Activated naive CD4-positive, alpha-beta T cell treated with anti-CD3 and anti-CD28 coated beads, Interleukin-2, amount 10 ng/mL, durations not matched to agents 7 days and 5 days (primary cell): ENCODE data around the gene KCNA3.

Experiments
- CTCF ChIA-PET: fragments of 350-600 bp; sonication (Branson Sonifier 250); formaldehyde crosslinking; loops from one replicate; lab custom pipeline; 2021; ENCODE audit warnings: antibody characterized with exemption; lab: Charles Lee
- DNase-seq: peaks from one replicate; pipeline ENCODE4 v3.0.0-alpha.2; 2020
- H3K27ac Mint-ChIP-seq: one replicate; pipeline ENCODE4 v1.8.0; 2021; ENCODE audit warnings: mild to moderate bottlenecking, moderate library complexity, mixed read lengths
- H3K27me3 Mint-ChIP-seq: one replicate; pipeline ENCODE4 v1.8.0; 2021; ENCODE audit warnings: mild to moderate bottlenecking, mixed read lengths
- H3K36me3 Mint-ChIP-seq: one replicate; pipeline ENCODE4 v1.8.0; 2021; ENCODE audit warnings: mixed read lengths
- H3K4me1 Mint-ChIP-seq: one replicate; pipeline ENCODE4 v1.8.0; 2021; ENCODE audit warnings: mixed read lengths
- H3K4me3 Mint-ChIP-seq: one replicate; pipeline ENCODE4 v1.8.0; 2021; ENCODE audit warnings: mild to moderate bottlenecking, moderate library complexity, mixed read lengths
- H3K9me3 Mint-ChIP-seq: one replicate; pipeline ENCODE4 v1.8.0; 2021; ENCODE audit warnings: mixed read lengths

Gene KCNA3

DNA sequence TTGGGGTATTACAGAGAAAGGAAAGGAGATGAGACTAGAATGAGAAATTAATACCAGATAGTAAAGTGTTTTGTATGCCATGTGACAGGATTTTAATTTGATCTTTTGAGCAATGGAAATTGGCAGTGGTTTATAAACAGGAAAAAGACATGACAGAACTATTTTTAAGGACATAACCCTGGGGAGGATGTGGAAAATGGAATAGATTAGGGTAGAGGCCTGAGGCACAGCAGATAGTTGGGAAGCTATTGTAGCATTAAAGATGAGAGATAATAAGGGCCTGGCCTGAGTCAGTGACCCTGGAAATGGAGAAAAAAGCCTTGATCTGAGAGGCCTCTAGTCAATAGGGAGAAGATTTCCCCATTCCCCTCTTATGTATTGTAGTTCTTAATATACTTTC, 22.1 kb upstream of the KCNA3 start:
- DNase-seq, result no peak
- Mint-ChIP-seq H3K36me3 (no peaks in the 10 kb centered on the region), H3K27ac (no peak overlapping the region), H3K4me1 (peaks cover 3% of the 10 kb centered on the region), H3K4me3 (no peak overlapping the region), H3K27me3 (peaks cover 10% of the 10 kb centered on the region), H3K9me3 (no peaks in the 10 kb centered on the region)
- CTCF ChIA-PET, result interaction anchor here (1.0 kb wide), 1 partner anchor 11 kb away, joined by 3 read pairs; no protein-coding TSS in a partner anchor

DNA sequence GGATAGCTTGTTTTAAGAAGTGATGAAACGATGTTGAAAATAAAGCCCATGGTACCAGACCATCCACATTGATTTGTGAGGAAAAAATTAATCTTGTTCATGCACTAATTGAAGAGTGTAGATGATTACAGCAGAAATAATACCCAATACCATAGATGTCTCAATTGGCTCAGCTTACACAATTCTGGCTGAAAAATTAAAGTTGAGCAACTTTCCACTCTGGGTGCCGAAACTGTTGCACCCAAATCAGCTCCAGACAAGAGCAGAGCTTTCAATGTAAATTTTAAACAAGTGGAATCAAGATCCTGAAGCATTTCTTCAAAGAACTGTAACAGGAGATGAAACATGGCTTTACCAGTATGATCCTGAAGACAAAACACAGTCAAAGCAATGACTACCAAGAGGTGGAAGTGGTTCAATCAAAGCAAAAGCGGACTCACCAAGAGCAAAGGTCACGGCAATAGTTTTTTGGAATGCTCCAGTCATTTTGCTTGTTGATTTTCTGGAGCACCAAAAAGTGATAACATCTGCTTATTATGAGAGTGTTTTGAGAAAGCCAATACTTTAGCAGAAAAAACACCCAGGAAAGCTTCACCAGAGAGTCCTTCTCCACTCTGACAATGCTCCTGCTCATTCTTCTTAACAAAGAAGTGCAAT, 16.1 kb upstream of the KCNA3 start:
- no peaks in the 10 kb centered on the region for H3K36me3 Mint-ChIP-seq
- peaks cover 4% of the 10 kb centered on the region for H3K4me1 Mint-ChIP-seq
- CTCF ChIA-PET, result no interaction called here
- H3K27me3 Mint-ChIP-seq, result peaks cover 10% of the 10 kb centered on the region
- H3K4me3 Mint-ChIP-seq, result no peak overlapping the region
- no peaks in the 10 kb centered on the region for H3K9me3 Mint-ChIP-seq
- no peak for DNase-seq
- no peak overlapping the region for H3K27ac Mint-ChIP-seq

DNA sequence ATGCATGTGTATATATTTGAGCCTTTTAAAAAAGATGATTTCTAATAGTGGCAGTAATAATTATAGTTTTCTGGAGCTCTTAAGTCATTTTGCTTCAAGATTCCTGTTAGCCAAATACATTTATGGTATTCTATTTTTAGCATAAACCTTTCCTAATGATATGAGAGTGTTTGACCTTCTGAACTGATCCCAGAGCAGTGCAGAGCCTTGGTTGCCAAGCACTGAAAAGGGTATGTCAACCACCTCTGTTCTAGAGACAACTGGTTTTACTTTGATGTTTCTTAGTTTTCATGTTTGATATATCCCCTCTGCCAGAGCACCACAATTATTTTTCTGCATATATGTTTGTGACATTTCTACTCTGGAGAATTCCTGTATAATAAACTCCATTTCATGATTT, 15.1 kb upstream of the KCNA3 start:
- Mint-ChIP-seq H3K36me3 (no peaks in the 10 kb centered on the region), H3K27ac (no peak overlapping the region), H3K9me3 (no peaks in the 10 kb centered on the region), H3K4me3 (no peak overlapping the region), H3K27me3 (peaks cover 5% of the 10 kb centered on the region), H3K4me1 (peaks cover 4% of the 10 kb centered on the region)
- DNase-seq, result no peak
- CTCF ChIA-PET, result no interaction called here

GRCh38 chr1:110688514-110688913, 13.8 kb upstream of the KCNA3 start:
- CTCF ChIA-PET, result no interaction called here
- H3K27me3 Mint-ChIP-seq, result peaks cover 4% of the 10 kb centered on the region
- H3K9me3 Mint-ChIP-seq, result no peaks in the 10 kb centered on the region
- H3K36me3 Mint-ChIP-seq, result no peaks in the 10 kb centered on the region
- no peak overlapping the region for H3K27ac Mint-ChIP-seq
- H3K4me3 Mint-ChIP-seq, result no peak overlapping the region
- peaks cover 4% of the 10 kb centered on the region for H3K4me1 Mint-ChIP-seq
- DNase-seq, result no peak

DNA sequence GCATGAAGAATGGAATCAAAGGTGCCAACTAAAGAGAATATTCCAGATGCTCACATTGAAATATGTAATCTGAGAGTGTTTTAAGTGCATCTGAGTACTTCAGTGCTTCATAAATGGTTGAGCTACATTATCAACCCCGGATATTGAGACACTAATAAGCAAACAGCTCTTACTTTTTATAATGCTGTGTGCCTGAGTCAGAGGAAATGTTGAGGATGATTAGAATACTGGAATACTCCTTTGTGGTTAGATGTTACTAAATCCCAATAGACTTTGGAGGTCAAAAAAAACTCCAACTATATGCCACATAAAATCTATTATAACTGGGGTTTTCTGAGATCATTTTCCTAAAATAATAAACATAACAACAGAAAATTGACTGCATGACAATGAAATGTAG, 12.5 kb upstream of the KCNA3 start:
- DNase-seq, result no peak
- CTCF ChIA-PET, result interaction anchor here (1.5 kb wide), 1 partner anchor 79 kb away, joined by 5 read pairs; no protein-coding TSS in a partner anchor
- Mint-ChIP-seq H3K36me3 (no peaks in the 10 kb centered on the region), H3K4me1 (peaks cover 4% of the 10 kb centered on the region), H3K9me3 (no peaks in the 10 kb centered on the region), H3K4me3 (no peak overlapping the region), H3K27me3 (no peaks in the 10 kb centered on the region), H3K27ac (no peak overlapping the region)

- Mint-ChIP-seq H3K4me1 (peaks cover 4% of the 10 kb centered on the region), H3K27me3 (no peaks in the 10 kb centered on the region), H3K36me3 (no peaks in the 10 kb centered on the region), H3K27ac (no peak overlapping the region), H3K4me3 (no peak overlapping the region), H3K9me3 (no peaks in the 10 kb centered on the region)
- DNase-seq, result peak; percentile 37
- CTCF ChIA-PET, result interaction anchor here (0.9 to 1.5 kb wide), 4 partner anchors 10 to 97 kb away, joined by 3 to 5 read pairs (median 4); no protein-coding TSS in a partner anchor
Observed at GRCh38 chr1:110686188-110686587, 11.4 kb upstream of the KCNA3 start.

DNA sequence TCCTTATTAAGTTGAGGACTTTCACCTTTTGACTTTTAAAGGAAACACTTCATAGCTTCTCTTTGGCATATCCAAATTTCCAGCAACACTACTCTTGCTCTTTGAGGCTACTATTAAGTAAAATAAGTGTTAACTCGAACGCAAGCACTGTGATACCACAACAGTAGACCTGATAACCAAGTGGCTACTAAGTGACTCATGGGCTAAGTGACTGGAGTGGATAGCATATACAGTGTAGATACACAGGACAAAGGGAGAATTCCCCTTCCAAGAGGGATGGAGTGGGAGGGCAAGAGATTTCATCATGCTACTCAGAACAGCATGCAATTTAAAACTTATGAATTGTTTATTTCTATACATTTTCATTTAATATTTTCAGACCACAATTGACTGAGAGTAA, 9.8 kb upstream of the KCNA3 start:
- Mint-ChIP-seq H3K4me1 (peaks cover 8% of the 10 kb centered on the region), H3K27me3 (peaks cover 4% of the 10 kb centered on the region), H3K9me3 (no peaks in the 10 kb centered on the region), H3K4me3 (no peak overlapping the region), H3K27ac (no peak overlapping the region), H3K36me3 (peaks cover 9% of the 10 kb centered on the region)
- no peak for DNase-seq
- CTCF ChIA-PET, result interaction anchor here (0.9 to 1.5 kb wide), 2 partner anchors 12 to 81 kb away, joined by 3 read pairs; no protein-coding TSS in a partner anchor

DNA sequence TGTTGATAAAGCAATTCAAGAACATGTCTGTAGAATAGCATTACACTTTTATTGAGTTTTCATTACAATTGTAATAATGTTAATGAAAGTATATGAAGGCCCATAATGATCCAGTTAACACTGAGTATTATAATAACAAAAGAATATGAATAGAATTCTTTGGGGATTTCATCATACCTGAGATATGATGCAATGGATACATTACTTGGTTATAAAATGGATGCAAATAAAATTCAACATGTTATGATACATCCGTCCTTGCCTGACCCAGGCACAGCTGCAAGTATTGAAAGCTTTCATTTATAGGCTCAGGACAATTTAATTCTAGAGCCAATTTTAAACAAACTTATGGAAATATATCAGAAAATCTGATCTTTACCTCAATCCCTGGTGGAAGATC, 8.2 kb upstream of the KCNA3 start:
- peaks cover 3% of the 10 kb centered on the region for H3K9me3 Mint-ChIP-seq
- H3K36me3 Mint-ChIP-seq, result peaks cover 16% of the 10 kb centered on the region
- CTCF ChIA-PET, result interaction anchor here (1.2 to 1.5 kb wide), 2 partner anchors 10 to 188 kb away, joined by 3 read pairs; no protein-coding TSS in a partner anchor
- H3K27ac Mint-ChIP-seq, result no peak overlapping the region
- peaks cover 4% of the 10 kb centered on the region for H3K27me3 Mint-ChIP-seq
- H3K4me3 Mint-ChIP-seq, result no peak overlapping the region
- peaks cover 16% of the 10 kb centered on the region for H3K4me1 Mint-ChIP-seq
- no peak for DNase-seq

- Mint-ChIP-seq H3K27ac (no peak overlapping the region), H3K9me3 (peaks cover 3% of the 10 kb centered on the region), H3K36me3 (peaks cover 16% of the 10 kb centered on the region), H3K27me3 (peaks cover 7% of the 10 kb centered on the region), H3K4me3 (no peak overlapping the region), H3K4me1 (peaks cover 35% of the 10 kb centered on the region)
- DNase-seq, result no peak
- CTCF ChIA-PET, result interaction anchor here (0.8 kb wide), 1 partner anchor 61 kb away, joined by 3 read pairs; no protein-coding TSS in a partner anchor
Observed at GRCh38 chr1:110680036-110680735, 5.4 kb upstream of the KCNA3 start.

- Mint-ChIP-seq H3K4me3 (no peak overlapping the region), H3K4me1 (peaks cover 35% of the 10 kb centered on the region), H3K27ac (no peak overlapping the region), H3K9me3 (peaks cover 3% of the 10 kb centered on the region), H3K36me3 (peaks cover 33% of the 10 kb centered on the region), H3K27me3 (peaks cover 14% of the 10 kb centered on the region)
- CTCF ChIA-PET, result interaction anchor here (0.9 to 1.3 kb wide), 2 partner anchors 40 to 57 kb away, joined by 3 to 4 read pairs; no protein-coding TSS in a partner anchor
- DNase-seq, result no peak
Observed at GRCh38 chr1:110677526-110677925, 2.8 kb upstream of the KCNA3 start.

DNA sequence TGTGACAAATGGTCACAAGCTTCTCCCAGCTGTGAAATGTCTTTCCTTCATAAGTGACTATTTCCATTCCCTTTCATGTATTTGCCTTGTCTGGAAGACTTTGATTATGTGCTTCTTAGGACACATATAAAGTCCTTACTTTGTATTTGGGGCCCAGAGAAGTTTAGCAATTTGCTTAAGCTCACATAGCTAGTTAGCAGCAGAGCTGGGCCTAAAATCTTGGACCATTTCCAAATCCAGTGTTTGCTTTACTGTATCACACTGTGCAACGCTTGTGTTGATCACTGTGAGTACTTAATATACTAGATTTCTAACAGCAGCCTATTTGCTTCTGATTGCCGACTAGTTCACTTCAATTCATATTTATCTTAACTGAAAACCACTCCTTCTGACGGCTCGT, 2.2 kb upstream of the KCNA3 start:
- H3K9me3 Mint-ChIP-seq, result peaks cover 3% of the 10 kb centered on the region
- H3K36me3 Mint-ChIP-seq, result peaks cover 38% of the 10 kb centered on the region

DNA sequence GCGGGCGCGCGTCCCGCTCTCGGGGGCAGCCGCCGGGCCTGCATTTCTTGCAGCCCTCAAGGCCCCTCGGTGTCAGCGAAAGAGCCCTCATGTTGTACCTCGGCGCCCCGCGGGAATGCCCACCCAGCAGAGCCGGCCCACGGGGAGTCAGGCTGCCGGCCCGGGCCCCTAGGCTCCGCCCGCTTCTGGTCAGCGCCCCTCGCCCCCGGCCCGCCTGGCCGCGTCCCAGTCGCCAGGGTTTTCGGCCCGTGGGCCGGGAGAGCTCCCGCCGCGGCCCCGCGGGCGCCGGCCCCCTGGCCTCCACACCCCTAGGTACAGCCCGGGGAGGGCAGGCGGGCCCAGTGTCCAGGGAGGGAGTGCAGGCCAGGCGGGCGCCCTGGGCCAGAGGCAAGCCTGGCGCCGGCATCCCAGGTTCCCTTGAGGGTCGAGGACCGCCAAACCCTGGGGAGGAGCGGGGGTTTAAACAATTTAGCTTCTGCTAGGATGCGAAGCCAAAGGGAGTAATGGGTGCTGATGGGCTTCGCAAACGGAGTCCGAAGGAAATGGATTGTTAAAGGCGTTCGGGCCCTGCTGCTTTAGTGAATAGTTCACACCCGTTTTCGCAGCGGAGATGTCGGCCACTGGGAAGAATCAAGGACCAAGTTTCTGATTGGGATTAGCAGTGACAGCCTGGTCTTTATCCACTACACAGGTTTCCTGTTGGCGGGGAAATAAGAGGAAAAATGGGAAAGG, 486 bp upstream of the KCNA3 start:
- DNase-seq, result no peak
- H3K4me3 Mint-ChIP-seq, result peak overlapping the region; percentile 74
- peak overlapping the region; percentile 44 for H3K27ac Mint-ChIP-seq
- peaks cover 40% of the 10 kb centered on the region for H3K4me1 Mint-ChIP-seq
- H3K36me3 Mint-ChIP-seq, result peaks cover 47% of the 10 kb centered on the region
- peaks cover 10% of the 10 kb centered on the region for H3K27me3 Mint-ChIP-seq
- H3K9me3 Mint-ChIP-seq, result peaks cover 3% of the 10 kb centered on the region
- CTCF ChIA-PET, result interaction anchor here (0.7 to 1.5 kb wide), 3 partner anchors 55 to 91 kb away, joined by 3 to 8 read pairs (median 4); no protein-coding TSS in a partner anchor

More for the DNA sequence above, 2.2 kb upstream of the KCNA3 start:
- DNase-seq, result no peak
- no peak overlapping the region for H3K4me3 Mint-ChIP-seq
- CTCF ChIA-PET, result interaction anchor here (0.6 to 1.5 kb wide), 6 partner anchors 39 to 108 kb away, joined by 3 to 8 read pairs (median 4); no protein-coding TSS in a partner anchor
- H3K4me1 Mint-ChIP-seq, result peaks cover 35% of the 10 kb centered on the region
- H3K27me3 Mint-ChIP-seq, result peaks cover 14% of the 10 kb centered on the region
- no peak overlapping the region for H3K27ac Mint-ChIP-seq

DNA sequence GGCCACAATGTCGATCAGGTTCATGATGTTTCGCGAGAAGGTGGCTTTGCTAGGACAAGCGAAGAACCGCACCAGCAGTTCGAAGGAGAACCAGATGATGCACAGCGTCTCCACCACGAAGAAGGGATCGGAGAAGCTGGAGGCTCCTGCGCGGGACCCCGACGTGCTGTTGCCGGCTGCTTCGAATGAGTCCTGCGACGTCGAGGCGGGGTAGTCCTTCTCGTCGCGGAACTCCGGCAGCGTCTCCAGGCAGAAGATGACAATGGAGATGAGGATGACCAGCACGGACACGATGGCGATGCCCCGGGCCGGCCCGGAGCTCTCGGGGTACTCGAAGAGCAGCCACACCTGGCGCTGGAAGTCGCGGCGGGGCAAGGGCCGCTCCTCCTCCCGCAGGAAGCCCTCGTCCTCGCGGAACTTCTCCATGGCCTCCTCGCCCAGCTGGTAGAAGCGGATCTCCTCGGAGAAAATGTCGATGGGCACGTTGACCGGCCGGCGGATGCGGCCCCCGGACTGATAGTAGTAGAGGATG, 869 bp downstream of the KCNA3 start:
- Mint-ChIP-seq H3K27ac (peak overlapping the region; percentile 98), H3K4me3 (peak overlapping the region; percentile 95), H3K27me3 (peaks cover 10% of the 10 kb centered on the region), H3K36me3 (peaks cover 48% of the 10 kb centered on the region), H3K4me1 (peaks cover 43% of the 10 kb centered on the region), H3K9me3 (no peaks in the 10 kb centered on the region)
- DNase-seq, result peak; percentile 45
- CTCF ChIA-PET, result interaction anchor here (0.7 to 3.2 kb wide), 7 partner anchors 25 to 205 kb away, joined by 3 to 24 read pairs (median 6); no protein-coding TSS in a partner anchor
